Glomerular endothelial cell (primary cell): ENCODE results near the gene HIC1. TPM values are rescaled to one million over a fixed set of nuclear protein-coding genes. Genes with fewer than 3 reads are reported as not detected.

Source experiments
- DNase-seq: peaks from one replicate; pipeline ENCODE4 v3.0.0-alpha.2; 2011; ENCODE audit warnings: low read depth, low spot score; ENCODE audit errors: extremely low read depth
- total RNA-seq: library from RNA; depleted of rRNA; stranded (reverse); fragments of >200 nt; gene quantifications from 2 replicates; pipeline ENCODE4 v1.2.3, GENCODE V29; 2015

Gene HIC1
- total RNA-seq, 1 donor from 2014 or later = 97.1 TPM

- no peak for DNase-seq
Measured at GRCh38 chr17:2024572-2025219, 30.2 kb upstream of the HIC1 start.

GRCh38 chr17:2025220-2025621 lies 29.7 kb upstream of the HIC1 start, which contains the start of gene RTN4RL1:
TSS of gene RTN4RL1 (minus strand) at chr17:2025334. CDS start at chr17:2024865, 469 bp downstream.
- no peak for DNase-seq

GRCh38 chr17:2025622-2026309 lies 29.1 kb upstream of the HIC1 start:
- no peak for DNase-seq

- no peak for DNase-seq
Measured at GRCh38 chr17:2027528-2028233, 27.2 kb upstream of the HIC1 start.

GRCh38 chr17:2028234-2028614 lies 26.7 kb upstream of the HIC1 start:
- no peak for DNase-seq

- DNase-seq = no peak
Measured at GRCh38 chr17:2028737-2029136, 26.2 kb upstream of the HIC1 start.

GRCh38 chr17:2029911-2030778 lies 24.8 kb upstream of the HIC1 start, which contains the start of gene DPH1:
TSS of gene DPH1 (plus strand) at chr17:2030153. CDS start at chr17:2030170, 17 bp downstream.
- DNase-seq = peak; percentile 44

- peak; percentile 52 for DNase-seq
Measured at GRCh38 chr17:2030779-2031163, 24.1 kb upstream of the HIC1 start.

GRCh38 chr17:2033153-2033552 lies 21.8 kb upstream of the HIC1 start:
- DNase-seq = no peak

- no peak for DNase-seq
Measured at GRCh38 chr17:2034157-2034556, 20.7 kb upstream of the HIC1 start.

- DNase-seq = no peak
Measured at GRCh38 chr17:2034806-2035540, 19.9 kb upstream of the HIC1 start.

GRCh38 chr17:2035541-2036488 lies 19.1 kb upstream of the HIC1 start:
- DNase-seq = no peak

- no peak for DNase-seq
Measured at GRCh38 chr17:2037155-2037554, 17.7 kb upstream of the HIC1 start.

- no peak for DNase-seq
Measured at GRCh38 chr17:2040219-2040827, 14.6 kb upstream of the HIC1 start.

- DNase-seq = no peak
Measured at GRCh38 chr17:2040942-2041560, 13.9 kb upstream of the HIC1 start.

- DNase-seq = peak; percentile 48
Measured at GRCh38 chr17:2041561-2042389, 13.1 kb upstream of the HIC1 start, which contains the start of gene OVCA2. TSS of gene OVCA2 (plus strand) at chr17:2042022. CDS start at chr17:2042048, 26 bp downstream.

- no peak for DNase-seq
Measured at GRCh38 chr17:2042390-2042847, 12.5 kb upstream of the HIC1 start.
